Hepatocyte (in vitro differentiated cells): Measurements from ENCODE around the gene BTRC. TPM values are rescaled to one million over a fixed set of nuclear protein-coding genes. Genes with fewer than 3 reads are reported as not detected.
"Not testable (repeated sequence)": the region's sequence is repeated elsewhere in the genome, so short reads cannot be mapped to it uniquely, and the experiment has no call there.

Experiments used
- DNase-seq: peaks from one replicate; pipeline ENCODE4 v3.0.0-alpha.2; 2016; ENCODE audit warnings: low spot score
- H2AFZ ChIP-seq: fragments of 200-600 bp; sonication (generic); 2 replicates; pipeline ENCODE4 v1.6.0; 2016; ENCODE audit warnings: antibody characterized with exemption, mild to moderate bottlenecking
- H3K27ac ChIP-seq: fragments of 200-600 bp; sonication (generic); 2 replicates; pipeline ENCODE4 v1.5.1; 2016; ENCODE audit warnings: mild to moderate bottlenecking
- H3K27me3 ChIP-seq: fragments of 200-600 bp; sonication (generic); 2 replicates; pipeline ENCODE4 v1.6.1; 2016
- H3K36me3 ChIP-seq: fragments of 200-600 bp; sonication (generic); replicated peaks from 2 replicates; pipeline ENCODE4 v1.5.1; 2016; ENCODE audit warnings: low read depth; ENCODE audit not compliant: insufficient read depth
- H3K4me1 ChIP-seq: fragments of 200-600 bp; sonication (generic); 2 replicates; pipeline ENCODE4 v1.5.1; 2016; ENCODE audit warnings: mild to moderate bottlenecking, moderate library complexity; ENCODE audit not compliant: insufficient read depth
- H3K4me2 ChIP-seq: fragments of 200-600 bp; sonication (generic); 2 replicates; pipeline ENCODE4 v1.6.0; 2016
- H3K4me3 ChIP-seq: fragments of 200-600 bp; sonication (generic); 2 replicates; pipeline ENCODE4 v1.5.1; 2016; ENCODE audit warnings: mild to moderate bottlenecking
- H3K79me2 ChIP-seq: fragments of 200-600 bp; sonication (generic); 2 replicates; pipeline ENCODE4 v1.6.0; 2017; ENCODE audit warnings: mild to moderate bottlenecking
- H3K9me2 ChIP-seq: fragments of 200-600 bp; sonication (generic); replicated peaks from 2 replicates; pipeline ENCODE4 v1.6.0; 2017; ENCODE audit warnings: mild to moderate bottlenecking; ENCODE audit not compliant: insufficient read depth
- H3K9me3 ChIP-seq: fragments of 200-600 bp; sonication (generic); 2 replicates; pipeline ENCODE4 v1.5.1; 2016; ENCODE audit warnings: low read depth, mild to moderate bottlenecking
- H4K20me1 ChIP-seq: fragments of 200-600 bp; sonication (generic); 2 replicates; pipeline ENCODE4 v1.6.0; 2016; ENCODE audit warnings: mild to moderate bottlenecking; ENCODE audit not compliant: insufficient read depth, poor library complexity, severe bottlenecking
- EZH2 ChIP-seq: fragments of 200-600 bp; sonication (generic); IDR thresholded peaks from 2 replicates; pipeline ENCODE4 v1.6.1; 2016; ENCODE audit warnings: antibody characterized with exemption, mild to moderate bottlenecking, borderline replicate concordance
- EZH2phosphoT487 ChIP-seq: fragments of 200-600 bp; sonication (generic); IDR thresholded peaks from one replicate; pipeline ENCODE4 v1.6.1; 2018; ENCODE audit warnings: antibody characterized with exemption, mild to moderate bottlenecking, low read depth, moderate library complexity; ENCODE audit not compliant: unreplicated experiment, severe bottlenecking
- WGBS: methylation state at CpG from one replicate; pipeline ENCODE4 v1.1.6; 2016; ENCODE audit warnings: low lambda C conversion rate; ENCODE audit errors: missing lambda C conversion rate; 5-methylcytosine and 5-hydroxymethylcytosine counted together
- polyA plus RNA-seq: library from polyadenylated mRNA; unstranded; fragments of >200 nt; fragmentation: Nextera tagmentation; extraction: Ambion mirVana; gene quantifications from 2 replicates; pipeline ENCODE4 v1.2.1, GENCODE V29; 2016
- total RNA-seq: library from RNA; depleted of rRNA; stranded (reverse); fragments of >200 nt; gene quantifications from 2 replicates; pipeline ENCODE4 v1.2.3, GENCODE V29; 2014
- TF ChIP-seq, protein P1 (sequence below): fragments of 200-600 bp; sonication (generic); IDR thresholded peaks from 2 replicates; pipeline ENCODE4 v1.5.1; 2016; ENCODE audit warnings: antibody characterized with exemption, mild to moderate bottlenecking; ENCODE audit not compliant: poor library complexity

BTRC gene
- total and polyA plus RNA-seq, 2 experiments from 2014 or later: 14.5 to 24.3 TPM

DNA sequence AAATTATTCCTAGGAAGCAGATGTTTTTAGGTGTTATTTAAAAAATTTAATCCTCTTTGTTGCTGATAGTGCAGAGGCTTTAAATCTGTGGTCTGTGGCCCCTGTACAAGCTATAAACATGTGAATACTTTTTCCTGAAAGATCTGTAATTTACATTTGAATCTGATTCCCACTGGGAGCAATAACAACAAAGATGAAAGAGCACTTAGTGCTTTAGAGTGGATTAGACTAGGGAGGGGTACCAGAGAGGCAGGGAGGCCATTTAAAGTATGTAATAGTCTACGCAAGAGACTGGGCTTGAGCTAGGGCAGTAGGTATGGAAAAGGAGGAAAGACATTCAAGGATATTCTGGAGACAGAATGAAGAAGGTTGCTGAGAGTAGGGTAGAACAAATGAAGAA, 19.1 kb downstream of the BTRC start:
- H3K9me2 ChIP-seq: no peaks in the 10 kb centered on the region
- WGBS: 59% methylated on average over 1 of the region's 1 CpG
- no peaks in the 10 kb centered on the region for H3K27me3 ChIP-seq
- peaks cover 6% of the 10 kb centered on the region for H4K20me1 ChIP-seq
- TF ChIP-seq EZH2 (no peak), EZH2phosphoT487 (no peak)
- TF ChIP-seq, protein P1, sequence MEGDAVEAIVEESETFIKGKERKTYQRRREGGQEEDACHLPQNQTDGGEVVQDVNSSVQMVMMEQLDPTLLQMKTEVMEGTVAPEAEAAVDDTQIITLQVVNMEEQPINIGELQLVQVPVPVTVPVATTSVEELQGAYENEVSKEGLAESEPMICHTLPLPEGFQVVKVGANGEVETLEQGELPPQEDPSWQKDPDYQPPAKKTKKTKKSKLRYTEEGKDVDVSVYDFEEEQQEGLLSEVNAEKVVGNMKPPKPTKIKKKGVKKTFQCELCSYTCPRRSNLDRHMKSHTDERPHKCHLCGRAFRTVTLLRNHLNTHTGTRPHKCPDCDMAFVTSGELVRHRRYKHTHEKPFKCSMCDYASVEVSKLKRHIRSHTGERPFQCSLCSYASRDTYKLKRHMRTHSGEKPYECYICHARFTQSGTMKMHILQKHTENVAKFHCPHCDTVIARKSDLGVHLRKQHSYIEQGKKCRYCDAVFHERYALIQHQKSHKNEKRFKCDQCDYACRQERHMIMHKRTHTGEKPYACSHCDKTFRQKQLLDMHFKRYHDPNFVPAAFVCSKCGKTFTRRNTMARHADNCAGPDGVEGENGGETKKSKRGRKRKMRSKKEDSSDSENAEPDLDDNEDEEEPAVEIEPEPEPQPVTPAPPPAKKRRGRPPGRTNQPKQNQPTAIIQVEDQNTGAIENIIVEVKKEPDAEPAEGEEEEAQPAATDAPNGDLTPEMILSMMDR: no peak
- peaks cover 63% of the 10 kb centered on the region for H3K79me2 ChIP-seq
- no peak overlapping the region for H3K4me3 ChIP-seq
- no peaks in the 10 kb centered on the region for H3K36me3 ChIP-seq
- no peak overlapping the region for H3K4me2 ChIP-seq
- no peak overlapping the region for H3K27ac ChIP-seq
- no peak for DNase-seq
- no peaks in the 10 kb centered on the region for H3K9me3 ChIP-seq
- H2AFZ ChIP-seq: no peak overlapping the region
- H3K4me1 ChIP-seq: no peaks in the 10 kb centered on the region

GRCh38 chr10:101373993-101374392, 20.0 kb downstream of the BTRC start:
- H3K4me2 ChIP-seq, DNase-seq, H3K36me3 ChIP-seq, H3K27me3 ChIP-seq, H3K27ac ChIP-seq, H2AFZ ChIP-seq, H3K4me3 ChIP-seq, H3K4me1 ChIP-seq, H3K9me3 ChIP-seq, H3K9me2 ChIP-seq: not testable (repeated sequence)
- 100% methylated on average over 3 of the region's 3 CpGs for WGBS
- H4K20me1 ChIP-seq: peaks cover 11% of the 10 kb centered on the region
- H3K79me2 ChIP-seq: peaks cover 64% of the 10 kb centered on the region

GRCh38 chr10:101375076-101375475, 21.1 kb downstream of the BTRC start:
- TF ChIP-seq EZH2phosphoT487: no peak
- no peak for TF ChIP-seq EZH2
- TF ChIP-seq, protein P1: no peak
- H3K27me3 ChIP-seq: no peaks in the 10 kb centered on the region
- DNase-seq: no peak
- H3K9me3 ChIP-seq: no peaks in the 10 kb centered on the region
- peaks cover 13% of the 10 kb centered on the region for H4K20me1 ChIP-seq
- no peak overlapping the region for H2AFZ ChIP-seq
- no peak overlapping the region for H3K4me2 ChIP-seq
- H3K9me2 ChIP-seq: no peaks in the 10 kb centered on the region
- H3K79me2 ChIP-seq: peaks cover 64% of the 10 kb centered on the region
- WGBS: 97% methylated on average over 7 of the region's 7 CpGs
- H3K36me3 ChIP-seq: no peaks in the 10 kb centered on the region
- no peaks in the 10 kb centered on the region for H3K4me1 ChIP-seq
- no peak overlapping the region for H3K27ac ChIP-seq
- no peak overlapping the region for H3K4me3 ChIP-seq

- Histone ChIP-seq H3K27me3 (no peaks in the 10 kb centered on the region), H3K9me2 (no peaks in the 10 kb centered on the region), H3K27ac (no peak overlapping the region), H3K79me2 (peaks cover 67% of the 10 kb centered on the region), H3K36me3 (no peaks in the 10 kb centered on the region), H3K4me1 (no peaks in the 10 kb centered on the region), H3K4me3 (no peak overlapping the region), H2AFZ (no peak overlapping the region), H3K9me3 (no peaks in the 10 kb centered on the region), H4K20me1 (peaks cover 15% of the 10 kb centered on the region), H3K4me2 (no peak overlapping the region)
- WGBS: 58% methylated on average over 5 of the region's 5 CpGs
- TF ChIP-seq EZH2 (no peak), EZH2phosphoT487 (no peak)
- TF ChIP-seq, protein P1: no peak
- no peak for DNase-seq
Measured at GRCh38 chr10:101379663-101380352, 25.8 kb downstream of the BTRC start.
